COLO829 (cell line): ENCODE measurements around the gene AFF1.

Source experiments
- DNase-seq: peaks from one replicate; pipeline ENCODE4 v3.0.0; 2012; ENCODE audit warnings: low spot score

AFF1 gene, protein sequence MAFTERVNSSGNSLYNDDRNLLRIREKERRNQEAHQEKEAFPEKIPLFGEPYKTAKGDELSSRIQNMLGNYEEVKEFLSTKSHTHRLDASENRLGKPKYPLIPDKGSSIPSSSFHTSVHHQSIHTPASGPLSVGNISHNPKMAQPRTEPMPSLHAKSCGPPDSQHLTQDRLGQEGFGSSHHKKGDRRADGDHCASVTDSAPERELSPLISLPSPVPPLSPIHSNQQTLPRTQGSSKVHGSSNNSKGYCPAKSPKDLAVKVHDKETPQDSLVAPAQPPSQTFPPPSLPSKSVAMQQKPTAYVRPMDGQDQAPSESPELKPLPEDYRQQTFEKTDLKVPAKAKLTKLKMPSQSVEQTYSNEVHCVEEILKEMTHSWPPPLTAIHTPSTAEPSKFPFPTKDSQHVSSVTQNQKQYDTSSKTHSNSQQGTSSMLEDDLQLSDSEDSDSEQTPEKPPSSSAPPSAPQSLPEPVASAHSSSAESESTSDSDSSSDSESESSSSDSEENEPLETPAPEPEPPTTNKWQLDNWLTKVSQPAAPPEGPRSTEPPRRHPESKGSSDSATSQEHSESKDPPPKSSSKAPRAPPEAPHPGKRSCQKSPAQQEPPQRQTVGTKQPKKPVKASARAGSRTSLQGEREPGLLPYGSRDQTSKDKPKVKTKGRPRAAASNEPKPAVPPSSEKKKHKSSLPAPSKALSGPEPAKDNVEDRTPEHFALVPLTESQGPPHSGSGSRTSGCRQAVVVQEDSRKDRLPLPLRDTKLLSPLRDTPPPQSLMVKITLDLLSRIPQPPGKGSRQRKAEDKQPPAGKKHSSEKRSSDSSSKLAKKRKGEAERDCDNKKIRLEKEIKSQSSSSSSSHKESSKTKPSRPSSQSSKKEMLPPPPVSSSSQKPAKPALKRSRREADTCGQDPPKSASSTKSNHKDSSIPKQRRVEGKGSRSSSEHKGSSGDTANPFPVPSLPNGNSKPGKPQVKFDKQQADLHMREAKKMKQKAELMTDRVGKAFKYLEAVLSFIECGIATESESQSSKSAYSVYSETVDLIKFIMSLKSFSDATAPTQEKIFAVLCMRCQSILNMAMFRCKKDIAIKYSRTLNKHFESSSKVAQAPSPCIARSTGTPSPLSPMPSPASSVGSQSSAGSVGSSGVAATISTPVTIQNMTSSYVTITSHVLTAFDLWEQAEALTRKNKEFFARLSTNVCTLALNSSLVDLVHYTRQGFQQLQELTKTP

DNA sequence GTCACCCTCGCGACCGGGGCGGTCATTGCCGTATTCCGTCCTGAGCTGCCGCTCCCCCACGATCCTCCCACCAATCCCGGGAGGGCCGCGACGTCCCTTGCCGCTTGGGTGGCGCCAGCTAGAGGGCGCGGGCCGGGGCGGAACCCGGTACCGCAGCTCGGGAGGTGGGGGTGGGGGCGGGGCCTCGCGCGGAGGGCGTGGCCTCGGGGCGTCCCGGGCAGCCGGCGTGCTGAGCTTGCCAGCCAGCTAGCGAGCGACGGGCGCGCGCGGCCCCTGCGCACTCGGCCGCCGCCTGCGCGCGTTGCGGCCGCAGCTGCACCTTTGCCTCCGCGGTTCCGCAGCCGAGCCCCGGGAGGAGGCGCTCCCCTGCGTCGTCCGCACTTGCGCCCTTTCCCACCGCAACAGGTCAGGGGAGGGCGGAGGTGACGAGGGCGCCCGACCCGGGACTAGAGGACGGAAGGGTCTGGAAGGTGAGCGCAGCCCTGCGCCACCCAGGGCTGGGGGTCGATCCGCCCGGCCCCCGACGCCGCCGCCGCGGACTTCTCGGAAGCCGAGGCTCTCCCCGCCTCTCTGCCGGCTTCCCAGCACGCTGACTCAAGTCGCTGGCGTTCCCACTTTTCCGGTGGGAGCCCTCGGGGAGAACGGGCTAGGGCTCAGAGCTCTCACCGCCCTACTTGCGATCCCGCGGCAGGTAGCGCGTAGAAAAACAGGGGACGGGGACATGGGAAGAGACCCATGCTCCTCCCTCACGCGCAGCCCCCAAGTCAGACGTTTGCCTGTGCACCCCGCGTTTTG lies at the start of gene AFF1:
Gene AFF1, plus strand, starts transcription at position 241 of the 795 bp plus-strand sequence. CDS start 13,523 bp downstream, outside the sequence.
- peak; percentile 87 for DNase-seq

GRCh38 chr4:86890790-86891189 lies 44.0 kb upstream of the AFF1 start:
- DNase-seq = no peak

- no peak for DNase-seq
Measured at GRCh38 chr4:86891762-86892635, 42.8 kb upstream of the AFF1 start, which contains the start of gene C4orf36. Gene C4orf36 (minus strand): TSS chr4:86892422. CDS start chr4:86891520, 902 bp downstream.

GRCh38 chr4:86892636-86892960 lies 42.2 kb upstream of the AFF1 start:
- no peak for DNase-seq

DNA sequence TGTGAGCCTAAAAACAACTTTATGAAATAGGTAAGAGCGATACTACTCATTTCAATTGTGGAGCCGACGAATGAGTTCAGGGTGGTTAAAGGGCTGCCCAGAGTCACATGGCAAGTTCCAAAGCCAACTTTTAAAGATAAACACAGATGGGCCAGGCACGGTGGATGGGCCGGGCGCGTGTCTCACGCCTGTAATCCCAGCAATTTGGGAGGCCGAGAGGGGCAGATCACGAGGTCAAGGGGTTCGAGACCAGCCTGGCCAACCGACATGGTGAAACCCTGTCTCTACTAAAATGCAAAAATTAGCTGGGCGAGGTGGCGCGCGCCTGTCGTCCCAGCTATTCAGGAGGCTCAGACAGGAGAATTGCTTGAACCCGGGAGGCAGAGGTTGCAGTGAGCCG lies 41.7 kb upstream of the AFF1 start:
- DNase-seq = no peak

DNA sequence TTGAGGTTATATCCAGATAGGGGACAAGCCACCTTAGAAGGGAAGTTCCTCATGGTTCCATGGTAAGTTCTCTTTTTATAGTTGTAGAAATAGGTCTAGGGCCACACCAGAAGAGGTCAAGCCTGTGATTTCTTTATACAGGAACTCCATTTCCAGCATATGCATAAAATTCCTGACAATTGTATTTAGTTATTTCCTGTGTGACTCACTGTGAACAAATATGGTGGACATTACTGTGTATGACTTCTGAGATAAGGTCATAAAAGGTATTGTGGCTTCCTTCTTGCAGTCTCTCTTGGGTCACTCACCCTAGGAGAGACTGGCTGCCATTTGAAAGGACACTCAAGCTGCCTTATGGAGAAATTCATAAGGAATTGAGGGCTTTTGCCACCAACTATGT lies 40.4 kb upstream of the AFF1 start:
- DNase-seq = no peak

- peak; percentile 58 for DNase-seq
Measured at GRCh38 chr4:86895692-86896488, 38.9 kb upstream of the AFF1 start.

DNA sequence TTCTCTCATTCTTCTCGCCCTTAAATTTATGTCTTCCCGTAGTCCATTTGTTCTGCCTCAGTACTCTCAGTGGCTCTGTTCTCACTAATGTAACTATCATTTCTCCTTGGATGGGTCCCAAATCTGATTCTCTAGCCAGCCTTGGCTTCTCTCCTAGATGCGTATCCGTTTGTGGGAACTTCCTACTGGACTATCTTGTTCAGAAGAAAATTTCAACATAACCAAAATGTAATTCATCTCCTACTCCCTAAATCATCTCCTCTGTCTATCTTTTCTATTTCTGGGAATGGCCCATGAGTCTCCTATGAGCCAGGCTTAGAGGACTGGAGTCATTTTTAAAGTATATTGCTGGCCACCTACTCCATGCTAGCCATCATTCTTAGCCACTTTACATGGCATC lies 38.2 kb upstream of the AFF1 start:
- no peak for DNase-seq

- no peak for DNase-seq
Measured at GRCh38 chr4:86898562-86898961, 36.2 kb upstream of the AFF1 start.

- DNase-seq = no peak
Measured at GRCh38 chr4:86901864-86902263, 32.9 kb upstream of the AFF1 start.

GRCh38 chr4:86908251-86908657 lies 26.6 kb upstream of the AFF1 start:
- no peak for DNase-seq

DNA sequence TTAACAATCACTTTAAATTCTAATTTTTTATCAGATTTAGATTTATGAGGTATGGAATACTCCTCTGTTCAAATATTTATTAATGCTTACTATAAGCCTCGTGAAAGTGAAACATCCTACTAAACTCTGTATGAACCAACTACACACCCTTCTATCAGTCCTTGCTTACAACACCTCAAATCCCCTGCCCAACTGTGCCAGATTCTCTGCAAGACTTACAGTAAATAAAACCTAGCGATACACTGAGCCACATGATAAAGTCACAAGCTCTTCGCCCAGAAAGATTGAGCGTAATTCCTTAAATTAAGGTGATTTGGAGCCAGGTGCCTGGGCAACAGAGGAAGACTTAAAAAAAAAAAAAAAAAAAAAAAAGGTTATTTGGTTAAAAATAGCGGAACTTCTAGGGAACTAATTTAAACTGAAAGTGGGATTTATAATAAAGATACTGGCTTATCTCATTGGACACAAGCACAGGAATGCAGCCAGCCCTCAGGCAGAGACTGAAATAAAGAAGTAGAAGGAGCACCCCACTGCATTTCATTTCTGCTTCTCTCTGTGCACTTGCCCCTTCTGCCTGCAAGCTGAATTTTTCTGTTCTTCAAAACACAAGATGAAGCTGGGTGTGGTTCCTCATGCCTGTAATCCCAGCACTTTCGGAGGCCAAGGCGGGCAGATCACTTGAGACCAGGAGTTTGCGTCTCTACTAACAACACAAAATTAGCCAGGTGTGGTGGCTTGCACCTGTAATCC lies 25.1 kb upstream of the AFF1 start:
- DNase-seq = no peak

- DNase-seq = no peak
Measured at GRCh38 chr4:86910369-86910768, 24.4 kb upstream of the AFF1 start.

DNA sequence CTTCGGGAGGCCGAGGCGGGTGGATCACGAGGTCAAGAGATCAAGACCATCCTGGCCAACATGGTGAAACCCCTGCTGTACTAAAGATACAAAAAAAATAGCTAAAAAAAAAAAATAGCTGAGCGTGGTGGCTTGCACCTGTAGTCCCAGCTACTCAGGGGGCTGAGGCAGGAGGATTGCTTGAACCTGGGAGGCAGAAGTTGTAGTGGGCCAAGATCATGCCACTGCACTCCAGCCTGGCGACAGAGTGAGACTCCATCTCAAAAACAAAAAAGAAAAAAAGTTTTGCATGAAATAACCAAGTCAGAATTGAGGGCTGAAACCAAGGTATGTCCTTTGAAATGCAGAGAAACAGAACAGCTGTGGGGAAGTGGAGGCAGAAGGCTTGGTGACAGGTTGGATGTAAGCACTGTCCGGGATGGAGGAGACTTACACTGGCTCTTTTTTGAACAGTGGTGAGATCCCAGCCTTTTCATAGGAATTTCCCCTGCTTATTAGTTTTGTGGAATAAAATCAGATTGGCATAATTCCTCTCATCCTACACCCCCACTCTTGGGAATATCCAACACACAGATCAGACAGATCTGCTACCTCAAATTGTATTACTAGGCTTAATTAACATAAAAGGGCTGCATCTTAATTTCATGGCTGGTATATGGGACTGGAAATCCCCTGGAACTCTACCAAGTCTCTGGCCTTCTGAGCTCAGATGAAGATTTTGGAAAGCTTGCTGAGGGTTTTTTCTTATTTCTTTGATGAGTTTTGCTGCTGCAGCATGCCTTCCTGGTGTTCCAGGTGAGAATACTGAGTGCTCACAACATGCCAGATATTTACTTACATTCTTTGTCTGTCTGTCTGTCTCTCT lies 23.8 kb upstream of the AFF1 start:
- DNase-seq = no peak

GRCh38 chr4:86916392-86916791 lies 18.4 kb upstream of the AFF1 start:
- DNase-seq = no peak

- no peak for DNase-seq
Measured at GRCh38 chr4:86917212-86918039, 17.4 kb upstream of the AFF1 start.

DNA sequence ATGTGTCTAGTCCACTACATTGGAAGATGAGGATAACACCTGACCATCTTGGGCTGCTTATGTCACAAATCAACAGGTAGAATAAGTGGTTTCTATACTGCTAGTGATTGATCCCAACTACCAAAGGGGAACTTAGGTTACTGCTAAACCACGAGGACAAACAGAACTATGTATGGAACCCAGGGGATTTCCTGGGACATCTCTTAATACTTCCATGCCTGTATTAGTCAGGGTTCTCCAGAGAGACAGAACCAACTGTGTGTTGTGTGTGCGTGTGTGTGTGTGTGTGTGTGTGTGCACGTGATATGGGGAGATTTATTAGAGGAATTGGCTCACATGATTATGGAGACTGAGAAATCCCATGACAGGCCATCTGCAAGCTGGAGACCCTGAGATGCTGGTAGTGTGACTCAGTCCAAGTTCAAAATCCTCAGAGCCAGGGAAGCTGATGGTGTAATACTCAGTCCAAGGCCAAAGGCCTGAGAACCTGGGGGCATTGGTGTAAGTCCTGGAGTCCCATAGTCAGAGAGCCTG lies 16.2 kb upstream of the AFF1 start:
- DNase-seq = no peak
